Measurements from ENCODE around the gene ZC3H7B.
"Not testable (repeated sequence)": the region's sequence is repeated elsewhere in the genome, so short reads cannot be mapped to it uniquely, and the experiment has no call there.

ZC3H7B gene, protein sequence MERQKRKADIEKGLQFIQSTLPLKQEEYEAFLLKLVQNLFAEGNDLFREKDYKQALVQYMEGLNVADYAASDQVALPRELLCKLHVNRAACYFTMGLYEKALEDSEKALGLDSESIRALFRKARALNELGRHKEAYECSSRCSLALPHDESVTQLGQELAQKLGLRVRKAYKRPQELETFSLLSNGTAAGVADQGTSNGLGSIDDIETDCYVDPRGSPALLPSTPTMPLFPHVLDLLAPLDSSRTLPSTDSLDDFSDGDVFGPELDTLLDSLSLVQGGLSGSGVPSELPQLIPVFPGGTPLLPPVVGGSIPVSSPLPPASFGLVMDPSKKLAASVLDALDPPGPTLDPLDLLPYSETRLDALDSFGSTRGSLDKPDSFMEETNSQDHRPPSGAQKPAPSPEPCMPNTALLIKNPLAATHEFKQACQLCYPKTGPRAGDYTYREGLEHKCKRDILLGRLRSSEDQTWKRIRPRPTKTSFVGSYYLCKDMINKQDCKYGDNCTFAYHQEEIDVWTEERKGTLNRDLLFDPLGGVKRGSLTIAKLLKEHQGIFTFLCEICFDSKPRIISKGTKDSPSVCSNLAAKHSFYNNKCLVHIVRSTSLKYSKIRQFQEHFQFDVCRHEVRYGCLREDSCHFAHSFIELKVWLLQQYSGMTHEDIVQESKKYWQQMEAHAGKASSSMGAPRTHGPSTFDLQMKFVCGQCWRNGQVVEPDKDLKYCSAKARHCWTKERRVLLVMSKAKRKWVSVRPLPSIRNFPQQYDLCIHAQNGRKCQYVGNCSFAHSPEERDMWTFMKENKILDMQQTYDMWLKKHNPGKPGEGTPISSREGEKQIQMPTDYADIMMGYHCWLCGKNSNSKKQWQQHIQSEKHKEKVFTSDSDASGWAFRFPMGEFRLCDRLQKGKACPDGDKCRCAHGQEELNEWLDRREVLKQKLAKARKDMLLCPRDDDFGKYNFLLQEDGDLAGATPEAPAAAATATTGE

DNA sequence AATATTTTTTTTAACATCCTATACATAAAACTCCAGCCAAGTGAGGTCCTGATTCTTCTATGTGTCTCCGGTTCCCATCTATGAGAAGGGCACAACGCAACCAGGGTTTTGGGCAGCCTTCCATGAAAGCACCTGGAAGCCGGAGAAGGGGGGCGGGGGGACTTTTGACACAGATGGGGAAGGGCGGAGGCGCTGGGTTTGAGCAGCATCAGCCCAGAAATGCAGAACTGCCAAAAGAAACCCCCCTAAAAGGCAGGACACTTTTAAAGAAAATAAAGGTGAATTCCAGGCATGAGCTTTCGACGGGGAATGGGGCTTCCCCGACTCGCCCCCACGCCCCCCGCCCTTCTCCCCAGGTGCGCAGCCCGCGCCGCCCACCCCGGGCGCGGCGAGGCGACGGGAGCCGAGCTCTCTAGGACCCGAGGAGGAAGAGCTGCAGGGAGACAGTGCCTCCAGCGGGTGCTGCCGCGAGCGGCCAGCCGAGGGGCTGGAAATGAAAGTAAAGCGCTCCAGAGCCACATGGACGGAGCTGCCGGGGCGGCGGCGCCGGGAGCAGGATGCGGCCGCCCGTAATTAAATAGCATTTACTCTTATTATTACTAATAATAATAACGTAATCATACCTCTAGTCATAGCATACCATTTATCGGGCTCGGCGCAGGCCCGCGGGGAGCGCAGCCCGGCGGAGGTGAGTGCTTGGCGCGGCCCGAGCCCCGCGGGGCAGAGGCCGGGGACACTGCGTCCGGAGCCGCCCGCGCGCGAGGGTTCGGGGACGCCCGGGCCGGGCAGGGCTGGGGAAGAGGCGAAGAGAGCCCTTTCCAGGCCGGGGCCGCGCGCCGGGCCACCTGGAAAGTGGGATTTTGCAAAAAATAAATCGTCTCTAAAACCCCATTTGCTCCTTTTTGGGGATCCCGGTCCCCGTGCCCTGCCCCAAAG is at the start of gene ZC3H7B:
Gene ZC3H7B (plus strand): TSS at position 441 of the 936 bp plus-strand sequence. CDS start 19,136 bp downstream, outside the sequence.
- peak; percentile 59 for DNase-seq (ENCODE audit: low read depth)

DNA sequence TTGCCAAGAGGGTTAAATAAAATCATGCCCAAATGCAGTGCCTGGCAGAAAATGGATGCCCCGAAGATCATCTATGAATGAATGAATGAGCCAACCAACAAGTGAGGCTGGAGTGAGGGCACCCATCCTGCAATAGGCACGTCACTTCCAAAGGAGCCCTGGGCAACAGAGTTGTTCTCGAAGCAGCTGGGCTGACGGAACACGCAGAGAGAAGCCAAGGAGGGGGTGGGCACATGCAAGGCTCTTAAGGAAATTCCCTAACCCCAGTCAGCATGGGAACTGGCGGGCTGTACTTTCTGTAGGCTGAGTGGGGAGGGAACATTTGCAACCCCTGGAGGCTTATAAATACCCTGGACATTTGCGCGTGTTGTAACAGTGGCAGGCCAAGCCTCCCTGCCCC is 49.0 kb upstream of the ZC3H7B start:
- no peak for DNase-seq (ENCODE audit: low read depth)

DNA sequence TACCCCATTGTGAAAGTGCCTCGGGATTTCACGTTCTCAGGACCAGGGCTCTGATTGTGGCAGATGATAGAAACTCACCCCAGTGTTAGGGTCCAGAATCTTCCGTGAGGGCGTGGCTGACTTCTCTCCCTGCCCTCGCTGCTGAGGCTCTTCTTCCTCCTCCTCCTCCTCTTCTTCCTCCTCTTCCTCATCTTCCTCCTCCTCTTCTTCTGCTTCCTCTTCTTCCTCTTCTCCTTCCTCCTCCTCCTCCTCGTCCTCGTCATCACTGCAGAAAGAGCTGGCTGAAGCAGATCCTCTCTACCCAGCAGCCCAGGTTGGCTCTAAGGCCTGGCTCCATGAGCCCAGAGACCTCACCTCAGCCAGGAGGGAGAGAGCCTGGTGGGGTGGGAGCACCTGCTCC is 47.1 kb upstream of the ZC3H7B start:
- no peak for DNase-seq (ENCODE audit: low read depth)

DNA sequence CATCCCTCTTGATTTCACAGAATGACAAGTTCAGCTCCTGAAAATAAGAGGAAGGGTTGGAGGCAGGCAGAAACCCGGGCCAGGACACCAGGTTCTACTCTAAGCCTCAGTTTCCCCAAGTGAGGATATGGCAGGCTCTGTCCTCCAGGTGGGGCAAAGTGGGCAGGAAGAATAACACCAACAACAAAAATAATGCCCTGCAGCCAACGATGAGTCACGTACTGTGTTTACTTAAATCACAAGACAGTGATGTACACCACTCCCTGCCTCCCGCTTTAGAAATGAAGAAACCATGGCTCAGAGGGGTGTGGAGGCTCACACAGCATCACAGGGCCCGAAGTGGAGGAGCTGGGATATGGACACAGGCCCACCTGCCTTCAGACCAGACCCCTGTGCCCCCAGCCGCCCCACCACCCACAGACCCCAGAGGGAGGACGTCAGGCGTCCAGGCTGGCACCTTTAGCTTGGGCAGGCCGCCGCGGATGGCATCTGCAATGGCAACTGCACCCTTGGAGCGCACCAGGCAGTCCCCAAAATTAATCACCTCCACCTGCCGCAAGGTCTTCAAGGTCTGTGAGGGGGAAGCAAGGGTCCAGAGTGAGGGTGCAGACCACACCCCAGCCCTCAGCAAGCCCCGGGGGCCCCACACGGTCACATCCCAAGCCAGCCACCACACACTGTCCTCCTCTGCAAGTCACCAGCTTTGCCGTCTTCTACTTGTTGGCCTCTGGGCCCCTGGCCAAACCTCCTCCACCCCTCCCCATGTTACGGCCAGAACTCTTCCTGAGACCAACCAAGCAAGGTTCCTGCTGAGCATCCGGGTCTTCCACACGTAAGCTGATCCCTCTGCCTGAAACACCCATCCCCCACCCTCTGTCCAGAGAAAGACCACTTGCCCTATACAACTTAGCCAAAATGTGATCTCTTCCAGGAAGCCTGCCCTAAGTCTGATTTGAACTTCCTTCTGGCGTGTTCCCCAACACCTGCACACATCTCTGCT is 44.8 kb upstream of the ZC3H7B start:
- DNase-seq (ENCODE audit: low read depth), result no peak

DNA sequence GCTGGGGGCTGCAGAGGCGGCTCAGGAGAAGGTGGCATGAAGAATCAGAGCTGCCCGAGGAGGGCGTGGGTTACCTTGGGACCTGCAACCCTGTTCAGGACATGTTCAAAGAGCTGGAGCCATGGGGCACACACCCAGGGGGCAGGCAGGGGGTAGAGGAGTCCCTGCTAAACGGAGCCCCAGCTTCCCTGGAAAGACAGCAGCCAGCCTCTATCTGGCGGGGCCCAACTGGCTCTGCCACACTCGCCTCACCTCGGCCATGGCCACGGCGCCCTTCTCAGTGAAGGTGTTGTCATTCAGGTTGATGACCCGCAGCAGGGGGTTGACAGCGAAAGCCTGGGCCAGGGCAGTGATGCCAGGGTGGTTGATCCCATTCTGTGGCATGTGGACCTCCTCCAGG is 43.6 kb upstream of the ZC3H7B start:
- no peak for DNase-seq (ENCODE audit: low read depth)

DNA sequence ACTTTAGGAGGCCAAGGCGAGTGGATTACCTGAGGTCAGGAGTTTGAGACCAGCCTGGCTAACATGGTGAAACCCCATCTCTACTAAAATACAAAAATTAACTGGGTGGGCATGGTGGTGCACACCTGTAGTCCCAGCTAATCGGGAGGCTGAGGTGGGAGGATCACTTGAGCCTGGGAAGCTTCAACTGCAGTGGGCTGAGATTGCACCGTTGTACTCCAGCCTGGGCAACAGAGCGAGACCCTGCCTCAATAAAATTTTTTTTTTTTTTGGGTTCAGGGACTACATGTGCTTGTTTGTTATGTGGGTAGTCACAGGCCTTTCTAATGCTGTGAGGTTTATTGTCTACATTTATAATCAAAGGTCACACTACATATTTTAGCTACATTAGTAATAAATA is 41.6 kb upstream of the ZC3H7B start:
- not testable (repeated sequence) for DNase-seq (ENCODE audit: low read depth)

DNA sequence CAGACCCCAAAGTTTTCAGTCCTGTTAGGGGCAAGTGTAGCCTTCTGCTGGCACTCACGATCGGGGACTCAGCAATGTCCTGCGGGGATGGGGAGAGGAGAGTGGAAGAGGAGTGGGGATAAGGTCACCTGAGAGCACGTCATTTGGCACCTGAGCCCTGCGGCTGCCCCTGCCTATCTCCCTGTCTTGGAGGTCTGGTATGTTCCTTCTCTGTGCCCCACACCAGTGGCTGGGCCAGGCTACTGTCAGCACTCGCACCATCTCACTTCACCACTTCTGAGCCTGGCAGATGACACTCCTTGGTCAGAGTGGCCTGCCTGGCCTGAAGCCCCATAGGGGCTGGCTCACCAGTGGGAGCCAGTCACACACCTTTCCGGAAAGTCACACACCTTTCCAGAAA is 40.5 kb upstream of the ZC3H7B start:
- no peak for DNase-seq (ENCODE audit: low read depth)

DNA sequence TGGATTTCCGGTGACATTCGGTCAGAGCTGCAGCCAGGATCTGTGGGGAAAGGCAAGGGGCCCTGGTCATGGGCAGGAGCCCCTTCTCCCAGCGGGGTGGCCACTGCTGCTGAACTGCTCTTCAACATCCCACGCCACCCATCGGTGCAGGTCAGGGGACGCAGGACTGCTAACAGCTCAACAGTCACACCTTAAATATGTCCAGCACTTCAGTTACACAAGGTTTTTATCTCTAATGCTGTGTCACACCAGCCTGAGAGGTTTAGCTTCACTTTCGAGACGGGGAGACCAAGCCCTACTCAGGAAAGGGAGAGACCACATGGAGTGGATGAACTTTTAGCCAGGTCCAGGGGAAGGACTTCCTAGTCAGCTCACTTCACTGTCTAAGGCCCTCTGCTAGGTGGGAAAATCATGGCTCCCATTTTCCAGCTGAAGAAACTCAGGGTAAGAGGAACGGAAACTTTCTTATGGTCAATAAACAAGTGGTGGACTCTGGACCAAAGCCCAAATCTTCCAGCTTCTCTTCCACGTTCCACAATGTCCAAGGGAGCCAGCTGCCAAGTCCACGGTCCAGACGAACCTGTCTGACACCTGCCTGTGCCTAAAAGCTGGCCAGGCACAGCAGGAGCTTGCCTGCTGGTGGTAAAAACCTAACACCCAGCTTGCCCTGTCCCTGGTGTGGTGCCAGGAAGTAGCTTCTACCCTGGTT is 39.6 kb upstream of the ZC3H7B start:
- no peak for DNase-seq (ENCODE audit: low read depth)

DNA sequence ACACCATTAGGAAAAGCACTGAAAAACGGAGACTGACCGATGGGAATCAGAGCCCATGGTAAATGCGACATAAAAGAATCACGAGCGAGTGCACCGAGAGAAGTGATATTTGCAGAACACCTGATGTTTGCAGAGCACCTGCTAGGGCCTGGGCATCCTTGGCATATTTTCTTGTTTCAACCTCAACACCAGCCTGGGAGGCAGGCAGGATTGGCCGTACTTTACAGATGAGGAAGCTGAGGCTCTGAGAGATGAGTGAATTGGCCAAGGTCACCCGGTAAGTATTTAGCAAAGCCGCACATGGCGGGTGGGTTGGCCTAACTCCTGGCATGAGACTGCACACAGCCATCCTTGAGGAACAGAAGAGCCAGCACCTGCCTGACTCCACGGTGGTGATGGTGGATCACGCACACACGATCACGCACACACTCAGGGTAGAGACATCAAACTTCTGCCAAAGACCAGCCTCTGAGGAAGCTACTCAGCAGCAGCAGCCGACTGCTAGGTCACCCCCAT is 39.0 kb upstream of the ZC3H7B start:
- no peak for DNase-seq (ENCODE audit: low read depth)

DNA sequence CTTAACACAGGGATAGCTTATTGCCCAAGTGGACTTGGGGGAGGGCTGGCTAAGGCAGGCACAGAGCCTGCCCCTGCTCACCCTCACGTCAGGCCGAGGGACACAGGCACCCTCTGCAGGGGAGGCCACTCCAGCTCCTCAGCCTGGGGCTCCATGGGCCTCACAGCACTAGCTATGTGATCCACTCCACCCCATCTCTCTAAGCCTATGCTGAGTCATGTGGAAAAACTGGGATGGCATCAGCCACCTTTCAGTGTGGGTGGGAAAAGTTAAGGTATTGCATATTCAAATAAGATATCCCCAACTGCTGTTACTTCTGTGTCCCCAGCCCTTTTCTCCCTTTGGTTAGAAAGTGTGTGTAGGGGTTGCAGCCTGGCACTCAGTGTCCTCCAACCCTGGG is 37.6 kb upstream of the ZC3H7B start:
- DNase-seq (ENCODE audit: low read depth), result no peak

DNA sequence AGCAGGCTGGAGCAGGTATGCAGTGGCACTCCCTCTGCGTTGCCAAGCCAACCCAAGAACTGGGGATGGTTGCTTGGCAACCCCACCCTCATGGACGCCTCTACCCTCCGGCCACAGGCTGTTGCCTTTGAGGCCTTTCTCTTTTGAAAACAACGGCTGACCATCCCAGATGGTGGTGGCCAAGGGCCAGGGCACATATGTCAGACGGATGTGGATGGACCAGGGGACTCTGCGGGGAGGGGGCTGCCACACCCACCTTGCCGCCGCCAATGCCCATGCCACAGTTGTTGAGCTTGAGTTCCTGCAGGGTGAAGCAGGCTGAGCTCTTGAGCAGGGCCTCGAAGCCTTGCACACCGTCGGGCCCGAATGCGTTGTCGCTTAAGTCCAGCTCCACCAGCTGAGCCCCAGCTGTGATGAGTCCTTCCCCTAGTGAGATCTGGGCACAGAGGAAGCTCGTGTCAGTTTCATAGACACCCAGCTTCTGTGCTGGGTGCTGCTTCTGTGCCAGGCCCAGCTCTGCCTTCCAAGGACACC is 36.9 kb upstream of the ZC3H7B start:
- no peak for DNase-seq (ENCODE audit: low read depth)

DNA sequence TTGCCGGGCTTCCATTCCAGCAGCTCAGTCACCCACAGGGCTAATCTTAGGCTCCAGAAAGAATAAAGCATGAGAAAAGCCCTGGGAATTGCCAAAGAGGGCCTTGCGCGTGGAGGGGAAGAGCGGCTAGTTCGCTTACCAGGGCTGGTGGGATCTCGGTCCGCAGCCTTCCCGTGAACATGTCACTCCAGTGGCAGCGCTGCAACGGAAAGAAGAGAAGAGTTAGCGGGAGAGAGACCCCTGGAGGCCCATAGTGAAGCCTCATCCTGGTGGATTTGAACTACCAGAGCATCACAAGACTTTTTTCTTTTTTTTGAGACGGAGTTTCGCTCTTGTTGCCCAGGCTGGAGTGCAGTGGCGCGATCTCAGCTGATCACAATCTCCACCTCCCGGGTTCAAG is 33.4 kb upstream of the ZC3H7B start:
- DNase-seq (ENCODE audit: low read depth), result no peak

DNA sequence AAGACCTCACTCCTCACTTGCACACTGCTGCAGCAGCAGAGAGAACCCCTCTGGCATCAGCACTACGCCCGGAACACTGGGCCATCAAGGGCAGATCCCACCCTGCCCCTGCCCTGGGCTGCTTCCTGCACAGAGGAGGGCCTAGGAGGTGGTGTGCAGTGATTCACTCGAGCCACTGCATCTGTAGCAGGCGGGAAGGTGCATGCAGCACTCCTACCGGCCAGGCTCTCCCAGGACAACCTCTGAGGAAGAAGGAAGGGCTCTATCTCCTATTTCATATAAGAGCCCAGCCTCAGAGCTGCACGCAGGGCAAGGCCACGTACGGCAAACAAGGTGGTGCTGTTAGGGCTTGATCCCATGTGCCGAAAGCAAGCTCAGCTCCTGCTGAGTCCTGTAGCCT is 29.5 kb upstream of the ZC3H7B start:
- DNase-seq (ENCODE audit: low read depth), result no peak

DNA sequence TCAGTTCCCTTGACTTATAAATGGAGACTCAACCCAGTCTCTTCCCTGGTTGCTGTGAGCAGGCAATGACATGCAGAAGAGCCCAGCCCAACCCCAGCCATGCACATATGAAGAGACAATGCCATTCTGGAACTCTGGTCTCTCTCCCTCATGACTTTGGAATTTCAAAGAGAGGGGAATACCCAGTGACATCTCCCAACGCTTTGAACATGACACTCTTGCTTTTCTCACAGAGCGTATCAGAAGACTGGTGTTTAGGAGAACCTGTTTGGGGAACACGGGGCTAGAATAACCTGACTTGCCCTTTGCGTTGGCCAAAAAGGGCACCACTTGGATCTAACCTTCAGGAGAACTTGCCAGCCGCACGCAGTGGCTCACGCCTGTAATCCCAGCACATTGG is 28.2 kb upstream of the ZC3H7B start:
- DNase-seq (ENCODE audit: low read depth), result no peak

DNA sequence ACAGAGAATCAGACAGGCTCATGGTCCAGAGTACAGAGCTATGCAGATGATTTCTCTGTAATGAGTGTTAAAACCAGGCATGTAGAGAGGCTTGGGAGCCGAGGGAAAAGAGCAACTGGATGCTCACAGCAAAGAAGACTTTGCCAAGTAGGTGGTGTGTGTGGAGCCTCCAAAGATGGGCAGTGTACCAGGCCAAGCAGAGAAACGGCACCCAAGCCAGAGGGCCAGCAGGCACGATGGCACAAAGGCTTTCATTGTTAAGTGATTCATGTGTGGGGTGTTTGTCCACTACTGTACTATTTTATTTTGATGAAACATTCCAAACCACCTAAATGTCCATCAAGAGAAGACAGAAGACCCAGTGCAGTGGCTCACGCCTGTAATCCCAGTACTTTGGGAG is 26.5 kb upstream of the ZC3H7B start:
- DNase-seq (ENCODE audit: low read depth), result no peak

DNA sequence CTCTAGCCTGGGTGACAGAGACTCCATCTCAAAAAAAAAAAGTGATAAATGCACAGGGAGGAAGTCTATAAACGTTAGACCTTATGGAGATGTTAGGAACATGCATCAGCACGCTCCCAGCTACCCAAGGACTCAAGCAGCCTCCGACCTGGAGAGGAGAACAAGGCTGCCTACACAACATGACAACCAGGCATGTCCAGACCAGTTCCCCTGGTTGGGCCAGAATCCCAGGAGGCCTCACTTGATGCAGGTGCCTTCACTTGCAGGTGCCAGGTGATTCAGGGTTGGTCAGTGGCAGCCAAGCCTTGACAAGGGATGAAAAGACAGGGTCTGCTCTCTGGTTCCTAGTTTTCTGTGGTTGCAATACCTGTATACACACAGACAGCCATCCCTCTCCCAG is 21.3 kb upstream of the ZC3H7B start:
- no peak for DNase-seq (ENCODE audit: low read depth)

DNA sequence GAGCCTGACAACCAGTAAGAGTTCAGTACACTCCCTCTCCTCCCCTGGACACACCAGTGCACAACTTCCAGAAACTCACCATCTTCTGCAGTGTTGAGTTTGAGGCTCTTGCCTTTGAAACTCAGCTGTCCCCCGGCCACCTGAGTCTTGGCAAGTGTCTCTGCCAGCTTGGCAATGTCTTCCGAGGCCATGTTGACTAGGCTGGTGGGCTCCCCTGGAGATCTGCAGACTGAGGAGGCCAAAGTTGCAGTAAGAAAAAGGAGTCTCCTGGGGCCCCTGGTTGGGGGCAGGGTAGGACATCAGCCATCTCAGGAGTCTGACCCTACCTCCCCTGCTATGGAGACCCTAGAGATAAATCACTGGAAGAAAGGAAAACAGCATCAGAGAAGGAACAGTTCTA is 20.5 kb upstream of the ZC3H7B start:
- DNase-seq (ENCODE audit: low read depth), result no peak

DNA sequence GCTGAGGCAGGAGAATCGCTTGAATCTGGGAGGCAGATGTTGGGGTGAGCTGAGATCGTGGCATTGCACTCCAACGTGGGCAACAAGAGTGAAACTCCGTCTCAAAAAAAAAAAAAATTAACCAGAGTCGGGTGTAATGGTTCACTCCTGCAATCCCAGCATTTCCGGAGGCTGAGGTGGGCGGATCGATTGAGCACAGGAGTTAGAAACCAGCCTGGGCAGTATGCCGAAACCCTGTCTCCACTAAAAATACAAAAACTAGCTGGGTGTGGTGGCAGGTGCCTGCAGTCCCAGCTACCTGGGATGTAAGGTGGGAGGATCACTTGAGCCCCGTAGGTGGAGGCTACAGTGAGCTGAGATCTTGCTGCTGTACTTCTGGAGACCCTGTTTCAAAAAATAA is 16.9 kb upstream of the ZC3H7B start:
- no peak for DNase-seq (ENCODE audit: low read depth)

DNA sequence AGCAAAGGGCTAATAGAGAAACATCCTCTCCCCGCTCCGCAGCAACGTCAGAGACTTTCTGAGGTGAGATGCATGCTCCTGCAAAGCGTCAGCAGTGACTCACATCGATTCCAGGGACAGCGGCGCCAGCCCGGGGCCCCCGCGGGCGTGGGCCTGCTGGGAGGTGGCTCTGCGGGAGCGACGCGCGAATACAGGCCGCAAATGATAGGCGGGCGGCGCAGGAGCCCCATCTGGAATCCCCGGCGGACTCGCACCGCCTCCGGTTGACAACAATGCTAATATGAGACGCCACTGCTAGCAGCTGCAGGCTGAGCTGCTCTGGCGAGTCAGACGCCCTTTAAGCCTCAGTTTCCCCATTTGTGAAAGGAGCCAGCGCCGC is 15.9 kb upstream of the ZC3H7B start:
- peak; percentile 57 for DNase-seq (ENCODE audit: low read depth)

All from stimulated activated CD8-positive, alpha-beta memory T cell treated with anti-CD3 and anti-CD28 coated beads, Interleukin-15, amount 100 ng/mL, for 1 hour (primary cell).